ENCODE measurements around the gene ITGB1.

- TF ChIP-seq POLR2A (IDR thresholded peaks at IDR 0.05) (no peak), CTCF (IDR thresholded peaks at IDR 0.05) (no peak)
Observed at GRCh38 chr10:32942081-32942480, 15.9 kb downstream of the ITGB1 start.
